ENCODE results near the gene STT3A.

Gene STT3A

GRCh38 chr11:125587480-125587879 is 5.2 kb upstream of the STT3A start:
- no peak for DNase-seq (ENCODE audit: low read depth, low spot score)

GRCh38 chr11:125588505-125588904 is 4.1 kb upstream of the STT3A start:
- no peak for DNase-seq (ENCODE audit: low read depth, low spot score)

- no peak for DNase-seq (ENCODE audit: low read depth, low spot score)
Measured at GRCh38 chr11:125591649-125592304, 875 bp upstream of the STT3A start.

GRCh38 chr11:125593114-125593820 is 615 bp downstream of the STT3A start:
- DNase-seq (ENCODE audit: low read depth, low spot score) = no peak

- no peak for DNase-seq (ENCODE audit: low read depth, low spot score)
Measured at GRCh38 chr11:125594958-125595357, 2.3 kb downstream of the STT3A start.

GRCh38 chr11:125600663-125601062 is 8.0 kb downstream of the STT3A start:
- no peak for DNase-seq (ENCODE audit: low read depth, low spot score)

GRCh38 chr11:125603207-125603606 is 10.6 kb downstream of the STT3A start:
- DNase-seq (ENCODE audit: low read depth, low spot score) = no peak

GRCh38 chr11:125605417-125605816 is 12.8 kb downstream of the STT3A start:
- DNase-seq (ENCODE audit: low read depth, low spot score) = no peak

GRCh38 chr11:125609545-125609944 is 16.9 kb downstream of the STT3A start:
- DNase-seq (ENCODE audit: low read depth, low spot score) = no peak

- DNase-seq (ENCODE audit: low read depth, low spot score) = no peak
Measured at GRCh38 chr11:125618383-125618782, 25.7 kb downstream of the STT3A start.

GRCh38 chr11:125621995-125622394 is 29.3 kb downstream of the STT3A start:
- no peak for DNase-seq (ENCODE audit: low read depth, low spot score)

GRCh38 chr11:125623064-125623463 is 30.4 kb downstream of the STT3A start:
- no peak for DNase-seq (ENCODE audit: low read depth, low spot score)

- DNase-seq (ENCODE audit: low read depth, low spot score) = no peak
Measured at GRCh38 chr11:125624756-125625213, 32.1 kb downstream of the STT3A start, which contains the start of gene CHEK1. Gene CHEK1 (plus strand): TSS chr11:125625163. CDS start chr11:125626769, 1,606 bp downstream.

- DNase-seq (ENCODE audit: low read depth, low spot score) = no peak
Measured at GRCh38 chr11:125625225-125625629, 32.6 kb downstream of the STT3A start.

GRCh38 chr11:125625630-125626287 is 33.1 kb downstream of the STT3A start:
- DNase-seq (ENCODE audit: low read depth, low spot score) = peak; percentile 62

- DNase-seq (ENCODE audit: low read depth, low spot score) = no peak
Measured at GRCh38 chr11:125626288-125626950, 33.8 kb downstream of the STT3A start.

- no peak for DNase-seq (ENCODE audit: low read depth, low spot score)
Measured at GRCh38 chr11:125627236-125627910, 34.7 kb downstream of the STT3A start.

GRCh38 chr11:125637840-125638239 is 45.2 kb downstream of the STT3A start:
- DNase-seq (ENCODE audit: low read depth, low spot score) = no peak

GRCh38 chr11:125638315-125638714 is 45.7 kb downstream of the STT3A start:
- DNase-seq (ENCODE audit: low read depth, low spot score) = no peak

GRCh38 chr11:125645871-125646270 is 53.2 kb downstream of the STT3A start:
- no peak for DNase-seq (ENCODE audit: low read depth, low spot score)

- DNase-seq (ENCODE audit: low read depth, low spot score) = no peak
Measured at GRCh38 chr11:125649465-125650166, 57.0 kb downstream of the STT3A start.

All from activated naive CD8-positive, alpha-beta T cell treated with anti-CD3 and anti-CD28 coated beads, Interleukin-2, amount 50 U/mL, for 16 hours (primary cell).